ENCODE results near the gene CRISPLD2.
"Not testable (repeated sequence)": the region's sequence is repeated elsewhere in the genome, so short reads cannot be mapped to it uniquely, and the experiment has no call there.

DNA sequence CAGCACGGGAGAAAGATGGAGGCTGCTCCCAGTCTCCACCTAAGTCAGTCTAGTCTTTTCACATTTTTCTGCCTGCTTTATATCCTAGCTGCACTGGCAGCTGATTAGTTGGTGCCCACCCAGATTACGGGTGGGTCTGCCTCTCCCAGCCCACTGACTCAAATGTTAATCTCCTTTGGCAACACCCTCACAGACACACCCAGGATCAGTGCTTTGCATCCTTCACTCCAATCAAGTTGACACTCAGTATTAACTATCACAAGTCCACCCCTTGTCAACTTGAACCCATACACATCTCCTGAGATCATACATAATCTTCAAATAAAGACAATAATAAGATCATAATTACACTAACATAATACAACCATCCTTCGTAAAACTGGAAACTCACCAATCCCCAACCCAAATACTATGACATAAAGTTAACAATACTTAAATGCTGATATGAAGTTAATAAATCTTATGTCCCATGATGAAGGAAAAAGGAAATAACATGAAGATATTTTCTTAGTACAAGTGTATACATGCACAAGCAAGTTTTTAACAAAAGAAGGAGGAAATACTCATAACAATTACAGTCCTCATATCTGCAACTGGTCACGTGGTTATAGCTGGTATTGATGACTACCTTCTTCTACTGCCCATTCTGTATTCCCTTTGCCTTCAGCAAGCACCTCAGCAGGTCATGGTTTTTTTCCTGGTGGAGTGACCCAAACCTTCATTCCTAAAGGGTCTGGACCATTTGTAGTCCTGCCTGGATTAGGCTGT lies 35.8 kb downstream of the CRISPLD2 start:
- TF ChIP-seq, protein P1, sequence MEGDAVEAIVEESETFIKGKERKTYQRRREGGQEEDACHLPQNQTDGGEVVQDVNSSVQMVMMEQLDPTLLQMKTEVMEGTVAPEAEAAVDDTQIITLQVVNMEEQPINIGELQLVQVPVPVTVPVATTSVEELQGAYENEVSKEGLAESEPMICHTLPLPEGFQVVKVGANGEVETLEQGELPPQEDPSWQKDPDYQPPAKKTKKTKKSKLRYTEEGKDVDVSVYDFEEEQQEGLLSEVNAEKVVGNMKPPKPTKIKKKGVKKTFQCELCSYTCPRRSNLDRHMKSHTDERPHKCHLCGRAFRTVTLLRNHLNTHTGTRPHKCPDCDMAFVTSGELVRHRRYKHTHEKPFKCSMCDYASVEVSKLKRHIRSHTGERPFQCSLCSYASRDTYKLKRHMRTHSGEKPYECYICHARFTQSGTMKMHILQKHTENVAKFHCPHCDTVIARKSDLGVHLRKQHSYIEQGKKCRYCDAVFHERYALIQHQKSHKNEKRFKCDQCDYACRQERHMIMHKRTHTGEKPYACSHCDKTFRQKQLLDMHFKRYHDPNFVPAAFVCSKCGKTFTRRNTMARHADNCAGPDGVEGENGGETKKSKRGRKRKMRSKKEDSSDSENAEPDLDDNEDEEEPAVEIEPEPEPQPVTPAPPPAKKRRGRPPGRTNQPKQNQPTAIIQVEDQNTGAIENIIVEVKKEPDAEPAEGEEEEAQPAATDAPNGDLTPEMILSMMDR (IDR thresholded peaks at IDR 0.05; ENCODE audit: low read depth, low read length), result not testable (repeated sequence)
- TF ChIP-seq EZH2phosphoT487 (IDR thresholded peaks at IDR 0.05; ENCODE audit: low read depth), result not testable (repeated sequence)

Measured in OCI-LY3 (cell line).